Esophagus muscularis mucosa (tissue), 4 donors: ENCODE data around the gene EXOC3L4.

Experiments
- CTCF ChIP-seq, 3 experiments: fragments of 200-600 bp in 2 of 3; fragments of 450-650 bp in 1 of 3; sonication (generic) in 2 of 3; IDR thresholded peaks; one replicate each; pipeline ENCODE4 v1.5.1; 2017 to 2019; ENCODE audit warnings: antibody characterized with exemption in 3 of 3, mild to moderate bottlenecking in 2 of 3, moderate library complexity in 1 of 3
- EP300 ChIP-seq: sonication (generic); formaldehyde crosslinking; IDR thresholded peaks from one replicate; pipeline ENCODE4 v1.6.1; 2017; ENCODE audit warnings: antibody characterized with exemption
- POLR2A ChIP-seq: fragments of 450-650 bp; IDR thresholded peaks from one replicate; pipeline ENCODE4 v1.6.1; 2017; ENCODE audit warnings: antibody characterized with exemption, moderate library complexity, mild to moderate bottlenecking, low read depth
- POLR2AphosphoS5 ChIP-seq, 2 donors: sonication (generic); formaldehyde crosslinking; IDR thresholded peaks; one replicate each; pipeline ENCODE4 v1.6.1; 2017; ENCODE audit warnings: antibody characterized with exemption in 2 of 2

GRCh38 chr14:103127861-103128598, 33.5 kb downstream of the EXOC3L4 start:
- no peak for TF ChIP-seq CTCF (IDR thresholded peaks at IDR 0.05)
- TF ChIP-seq POLR2AphosphoS5 (IDR thresholded peaks at IDR 0.05), result no peak
- TF ChIP-seq EP300, result no peak
- TF ChIP-seq POLR2A, result no peak
